Epithelial cell of esophagus (primary cell): ENCODE data around the gene NEDD4L.
A peak's percentile ranks its signal among the peaks of the same experiment; 100 is the strongest.

Experiments used
- DNase-seq: peaks from one replicate; pipeline ENCODE4 v3.0.0; 2010; ENCODE audit warnings: low read depth
- H3K4me3 ChIP-seq: 2 replicates; pipeline ENCODE4 v1.5.1; 2011; ENCODE audit warnings: mild to moderate bottlenecking, low read length, control low read depth
- CTCF ChIP-seq: IDR thresholded peaks from 2 replicates; pipeline ENCODE4 v1.5.1; 2011; ENCODE audit warnings: low read depth, mild to moderate bottlenecking, low read length, control low read depth, inconsistent platforms; ENCODE audit not compliant: insufficient read depth; ENCODE audit errors: missing control alignments

The NEDD4L gene

GRCh38 chr18:58211510-58211909, 167.5 kb downstream of the NEDD4L start:
- TF ChIP-seq CTCF: no peak
- H3K4me3 ChIP-seq: no peak overlapping the region
- DNase-seq: no peak

GRCh38 chr18:58212274-58212673, 168.2 kb downstream of the NEDD4L start:
- no peak for TF ChIP-seq CTCF
- DNase-seq: no peak
- no peak overlapping the region for H3K4me3 ChIP-seq

GRCh38 chr18:58213440-58213839, 169.4 kb downstream of the NEDD4L start:
- peak; percentile 89 for DNase-seq
- no peak overlapping the region for H3K4me3 ChIP-seq
- TF ChIP-seq CTCF: no peak

- DNase-seq: no peak
- TF ChIP-seq CTCF: no peak
- no peak overlapping the region for H3K4me3 ChIP-seq
Observed at GRCh38 chr18:58215011-58215410, 171.0 kb downstream of the NEDD4L start.

GRCh38 chr18:58216071-58216481, 172.1 kb downstream of the NEDD4L start:
- TF ChIP-seq CTCF: no peak
- DNase-seq: peak; percentile 63
- no peak overlapping the region for H3K4me3 ChIP-seq

- TF ChIP-seq CTCF: no peak
- no peak for DNase-seq
- H3K4me3 ChIP-seq: no peak overlapping the region
Observed at GRCh38 chr18:58217052-58217451, 173.0 kb downstream of the NEDD4L start.

- TF ChIP-seq CTCF: no peak
- DNase-seq: peak; percentile 75
- no peak overlapping the region for H3K4me3 ChIP-seq
Observed at GRCh38 chr18:58218117-58218516, 174.1 kb downstream of the NEDD4L start.
